ENCODE results near the gene SLC22A16.

GRCh38 chr6:110523451-110524021 lies 47.1 kb upstream of the SLC22A16 start:
- TF ChIP-seq CTCF (conservative IDR thresholded peaks at IDR 0.05; ENCODE audit: low read depth, low read length) (no peak), EZH2 (IDR thresholded peaks at IDR 0.05; ENCODE audit: low read length, unreplicated experiment) (no peak), EZH2phosphoT487 (IDR thresholded peaks at IDR 0.05; ENCODE audit: borderline replicate concordance, low read length) (no peak)

All from PC-3 (cell line).